HG03575 (cell line): ENCODE data around the gene EFNB3.

ENCODE experiments used
- ATAC-seq: cut with Tn5 transposase; IDR thresholded peaks from one replicate; pipeline ENCODE4 v1.9.1; 2021; ENCODE audit not compliant: unreplicated experiment, insufficient number of reproducible peaks, low FRiP score; ENCODE audit errors: extremely low read depth

EFNB3 gene, protein sequence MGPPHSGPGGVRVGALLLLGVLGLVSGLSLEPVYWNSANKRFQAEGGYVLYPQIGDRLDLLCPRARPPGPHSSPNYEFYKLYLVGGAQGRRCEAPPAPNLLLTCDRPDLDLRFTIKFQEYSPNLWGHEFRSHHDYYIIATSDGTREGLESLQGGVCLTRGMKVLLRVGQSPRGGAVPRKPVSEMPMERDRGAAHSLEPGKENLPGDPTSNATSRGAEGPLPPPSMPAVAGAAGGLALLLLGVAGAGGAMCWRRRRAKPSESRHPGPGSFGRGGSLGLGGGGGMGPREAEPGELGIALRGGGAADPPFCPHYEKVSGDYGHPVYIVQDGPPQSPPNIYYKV

DNA sequence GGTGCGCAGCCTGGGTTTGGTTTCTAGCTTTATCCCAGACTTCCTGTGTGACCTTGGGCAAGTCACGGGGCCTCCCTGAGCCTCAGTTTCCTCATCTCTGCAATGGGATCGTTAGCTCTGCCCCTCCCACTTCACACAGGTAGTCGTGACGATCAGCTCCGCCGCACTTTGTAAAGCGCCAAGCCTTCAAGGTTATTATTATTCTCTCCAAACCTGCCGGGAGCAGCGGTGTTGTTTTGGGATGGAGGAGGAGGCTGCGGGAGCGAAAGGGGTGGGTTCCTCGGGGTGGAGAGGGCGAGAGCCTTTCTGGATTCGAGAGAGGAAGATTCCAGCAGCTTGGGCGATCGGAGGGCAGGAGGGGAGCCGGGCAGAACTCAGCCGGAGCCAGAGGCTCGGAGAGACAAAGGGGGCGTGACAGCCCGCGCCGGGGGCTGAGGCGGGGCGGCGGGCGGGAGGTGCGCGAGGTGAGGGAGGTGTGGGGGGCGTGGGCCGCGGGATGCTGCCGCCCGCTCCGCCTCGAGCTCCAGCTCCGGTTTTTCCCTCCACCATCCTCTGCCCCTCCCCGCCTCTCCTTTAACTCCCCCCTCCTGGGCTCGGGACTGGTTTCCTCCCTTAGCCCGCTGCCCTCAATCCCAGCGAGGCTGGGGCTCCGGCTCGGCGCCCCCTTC is at the start of gene EFNB3:
TSS of gene EFNB3 (plus strand) at position 602 of the 668 bp plus-strand sequence. CDS start 397 bp downstream, outside the sequence.
- no peak for ATAC-seq

GRCh38 chr17:7655541-7655840 is 49.5 kb upstream of the EFNB3 start:
- no peak for ATAC-seq

DNA sequence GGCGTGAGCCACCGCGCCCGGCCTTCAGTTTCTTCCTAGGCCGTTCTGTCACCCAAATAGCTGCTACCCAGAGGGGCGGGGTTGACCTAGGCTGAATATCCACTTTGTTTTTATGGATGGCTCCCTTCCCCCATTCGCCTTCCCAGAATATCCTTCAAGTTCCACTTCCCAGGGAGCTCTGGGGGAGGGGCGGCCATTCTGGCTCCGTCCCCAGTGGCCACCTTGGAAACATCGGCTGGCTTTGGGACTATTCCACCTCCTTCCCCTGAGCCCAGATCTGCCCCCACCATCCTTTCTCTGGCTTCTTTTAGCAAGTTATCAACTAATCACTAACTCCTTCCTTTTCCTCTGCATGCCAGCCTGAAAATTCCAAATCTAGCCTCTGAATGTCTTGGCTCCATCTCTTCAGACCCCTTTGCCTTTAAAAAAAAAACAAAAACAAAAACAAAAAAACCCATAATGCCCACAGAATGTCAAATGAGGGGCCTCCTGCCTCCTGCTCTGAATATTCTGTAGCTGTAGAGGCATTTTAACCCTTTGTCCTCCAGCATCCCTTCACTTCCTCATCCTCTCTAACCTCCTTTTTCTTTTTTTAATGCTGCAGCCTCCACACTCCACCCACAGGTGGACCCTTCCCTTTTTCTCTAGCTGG is 47.9 kb upstream of the EFNB3 start:
- ATAC-seq: no peak

DNA sequence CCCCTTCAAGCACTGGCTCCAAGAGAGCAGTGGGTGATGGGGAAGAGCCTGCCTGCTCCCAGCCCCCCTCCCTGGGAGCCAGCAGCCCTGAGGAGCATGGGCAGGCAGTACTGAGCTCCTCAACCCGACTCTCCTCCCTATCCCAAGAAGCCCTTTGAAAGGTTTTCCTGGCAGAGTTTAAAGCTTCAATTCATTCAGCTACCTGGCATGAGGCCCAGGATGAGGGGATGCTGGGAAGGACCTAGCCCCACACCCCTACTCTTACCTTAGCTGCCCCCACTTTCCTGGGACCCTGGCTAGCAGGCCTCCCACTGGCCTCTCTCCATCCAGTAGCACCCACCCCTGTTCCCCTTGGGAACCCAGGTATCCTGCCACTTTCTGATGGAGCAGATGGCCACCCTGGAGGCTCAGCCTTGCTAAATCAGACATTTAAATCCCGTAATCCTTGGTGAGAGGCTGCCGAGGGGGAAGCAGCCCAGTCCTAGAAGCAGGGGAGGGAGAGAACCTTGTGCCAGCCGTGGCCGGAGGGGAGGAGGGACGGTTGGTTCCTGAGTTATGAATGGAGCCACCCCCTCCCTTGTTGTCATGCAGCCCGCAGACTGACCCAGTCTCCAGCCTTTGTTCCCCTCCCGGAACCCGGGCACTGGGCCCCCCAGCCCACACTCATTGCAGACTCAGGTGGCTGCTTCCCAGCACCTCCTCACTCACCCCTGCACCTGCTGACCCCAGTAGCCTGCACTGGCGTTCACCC is 37.2 kb upstream of the EFNB3 start:
- ATAC-seq: no peak

DNA sequence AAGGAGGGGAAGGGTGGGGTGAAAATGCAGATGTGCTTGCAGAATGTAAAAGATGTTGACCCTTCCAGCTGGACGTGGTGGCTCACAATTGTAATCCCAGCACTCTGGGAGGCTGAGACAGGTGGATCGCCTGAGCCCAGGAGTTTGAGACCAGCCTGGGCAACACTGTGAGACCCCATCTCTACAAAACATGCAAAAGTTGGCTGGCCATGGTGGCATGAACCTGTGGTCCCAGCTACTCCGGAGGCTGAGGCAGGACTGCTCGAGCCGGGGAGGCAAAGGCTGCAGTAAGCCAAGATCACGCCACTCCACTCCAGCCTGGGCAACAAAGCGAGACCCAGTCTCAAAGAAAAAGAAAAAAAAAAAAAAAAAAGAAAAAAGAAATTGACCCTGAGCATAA is 36.5 kb upstream of the EFNB3 start:
- ATAC-seq: no peak

GRCh38 chr17:7673239-7673638 is 31.8 kb upstream of the EFNB3 start:
- no peak for ATAC-seq

DNA sequence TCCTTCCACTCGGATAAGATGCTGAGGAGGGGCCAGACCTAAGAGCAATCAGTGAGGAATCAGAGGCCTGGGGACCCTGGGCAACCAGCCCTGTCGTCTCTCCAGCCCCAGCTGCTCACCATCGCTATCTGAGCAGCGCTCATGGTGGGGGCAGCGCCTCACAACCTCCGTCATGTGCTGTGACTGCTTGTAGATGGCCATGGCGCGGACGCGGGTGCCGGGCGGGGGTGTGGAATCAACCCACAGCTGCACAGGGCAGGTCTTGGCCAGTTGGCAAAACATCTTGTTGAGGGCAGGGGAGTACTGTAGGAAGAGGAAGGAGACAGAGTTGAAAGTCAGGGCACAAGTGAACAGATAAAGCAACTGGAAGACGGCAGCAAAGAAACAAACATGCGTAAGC is 30.1 kb upstream of the EFNB3 start:
- no peak for ATAC-seq

- ATAC-seq: no peak
These were observed 28.5 kb upstream of the EFNB3 start for GRCh38 chr17:7676533-7676932.

DNA sequence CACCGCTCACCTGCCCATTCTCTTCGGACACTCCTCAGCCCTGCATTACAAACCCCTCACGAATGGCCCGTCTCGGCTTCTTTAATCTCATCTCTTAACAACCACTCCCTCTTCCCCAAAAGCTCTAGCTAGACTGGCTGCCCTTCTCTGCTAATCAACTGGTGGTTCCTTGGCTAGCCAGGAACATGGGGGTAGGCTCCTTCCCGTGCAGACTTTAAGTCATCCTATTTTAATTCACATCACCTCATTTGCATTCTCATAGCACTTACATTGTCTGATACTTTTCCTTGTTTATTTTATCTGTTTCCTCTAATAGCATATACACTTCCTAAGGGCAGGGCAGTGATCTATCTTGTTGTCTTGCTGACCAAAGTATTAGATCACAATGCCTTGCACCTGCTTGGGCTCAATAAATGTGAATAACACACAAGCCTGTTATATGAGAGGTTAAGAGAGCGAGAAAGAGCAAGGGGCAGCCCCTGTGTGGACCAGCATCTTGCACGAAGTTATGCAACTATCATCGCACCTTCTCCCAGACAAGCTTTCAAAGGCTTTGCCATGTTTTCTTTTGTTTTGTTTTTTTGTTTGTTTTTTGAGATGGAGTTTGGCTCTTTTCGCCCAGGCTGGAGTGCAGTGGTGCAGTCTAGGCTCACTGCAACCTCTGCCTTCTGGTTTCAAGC is 27.5 kb upstream of the EFNB3 start:
- no peak for ATAC-seq

- ATAC-seq: no peak
These were observed 20.0 kb upstream of the EFNB3 start for GRCh38 chr17:7684851-7685532.

DNA sequence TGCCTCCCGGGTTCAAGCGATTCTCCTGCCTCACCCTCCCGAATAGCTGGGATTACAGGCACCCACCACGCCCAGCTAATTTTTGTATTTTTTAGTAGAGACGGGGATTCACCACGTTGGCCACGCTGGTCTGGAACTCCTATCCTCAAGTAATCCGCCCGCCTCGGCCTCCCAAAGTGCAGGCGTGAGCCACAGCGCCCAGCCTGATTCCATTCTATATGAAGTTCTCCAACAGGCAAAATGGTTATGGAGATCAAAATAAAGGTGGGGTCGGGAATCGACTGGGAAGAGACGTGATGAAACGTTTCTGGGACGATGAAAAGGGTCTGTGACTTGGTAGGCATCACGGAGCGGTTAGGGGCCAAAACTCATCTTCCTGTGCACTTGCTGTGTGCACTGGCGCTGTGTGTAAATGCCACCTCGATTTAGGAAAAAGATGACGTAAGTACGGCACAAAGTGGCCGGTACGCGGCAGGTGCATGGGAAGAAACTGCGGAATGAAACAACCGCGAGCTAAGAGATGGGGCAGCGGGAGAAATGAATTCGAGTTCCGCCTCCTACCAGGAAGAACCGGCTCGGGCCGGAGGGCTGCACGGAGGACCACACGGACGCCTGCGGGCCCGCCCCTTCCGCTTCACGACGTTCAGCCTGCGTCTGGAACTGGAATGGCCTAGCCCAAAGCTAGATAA is 19.3 kb upstream of the EFNB3 start:
- no peak for ATAC-seq

GRCh38 chr17:7686222-7687071 is 18.6 kb upstream of the EFNB3 start:
- no peak for ATAC-seq

DNA sequence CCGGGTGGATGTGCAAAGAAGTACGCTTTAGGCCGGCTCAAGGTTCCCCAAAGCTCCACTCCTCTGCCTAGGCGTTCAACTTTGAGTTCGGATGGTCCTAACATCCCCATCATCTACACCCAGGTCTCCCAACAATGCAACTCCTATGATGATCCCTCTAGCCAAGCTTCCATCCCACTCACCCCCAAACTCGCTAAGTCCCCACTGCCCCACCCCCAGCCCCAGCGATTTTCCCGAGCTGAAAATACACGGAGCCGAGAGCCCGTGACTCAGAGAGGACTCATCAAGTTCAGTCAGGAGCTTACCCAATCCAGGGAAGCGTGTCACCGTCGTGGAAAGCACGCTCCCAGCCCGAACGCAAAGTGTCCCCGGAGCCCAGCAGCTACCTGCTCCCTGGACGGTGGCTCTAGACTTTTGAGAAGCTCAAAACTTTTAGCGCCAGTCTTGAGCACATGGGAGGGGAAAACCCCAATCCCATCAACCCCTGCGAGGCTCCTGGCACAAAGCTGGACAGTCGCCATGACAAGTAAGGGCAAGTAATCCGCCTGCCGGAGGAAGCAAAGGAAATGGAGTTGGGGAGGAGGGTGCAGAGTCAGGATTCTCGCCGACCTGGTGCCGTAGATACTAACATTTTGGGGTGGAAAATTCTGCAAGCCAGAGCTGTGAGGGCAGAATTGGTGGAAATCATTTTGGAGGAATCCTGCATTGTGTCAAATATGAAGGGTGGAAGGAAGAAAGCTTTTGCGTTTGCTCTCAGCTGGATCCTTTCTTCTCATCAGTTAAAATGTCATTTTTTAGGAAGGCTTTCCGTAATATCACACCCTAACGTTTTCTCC is 17.7 kb upstream of the EFNB3 start, which contains the start of gene TP53:
TSS of gene TP53 (minus strand) at position 419 of the 836 bp plus-strand sequence. CDS start 10,896 bp downstream, outside the sequence.
- no peak for ATAC-seq

DNA sequence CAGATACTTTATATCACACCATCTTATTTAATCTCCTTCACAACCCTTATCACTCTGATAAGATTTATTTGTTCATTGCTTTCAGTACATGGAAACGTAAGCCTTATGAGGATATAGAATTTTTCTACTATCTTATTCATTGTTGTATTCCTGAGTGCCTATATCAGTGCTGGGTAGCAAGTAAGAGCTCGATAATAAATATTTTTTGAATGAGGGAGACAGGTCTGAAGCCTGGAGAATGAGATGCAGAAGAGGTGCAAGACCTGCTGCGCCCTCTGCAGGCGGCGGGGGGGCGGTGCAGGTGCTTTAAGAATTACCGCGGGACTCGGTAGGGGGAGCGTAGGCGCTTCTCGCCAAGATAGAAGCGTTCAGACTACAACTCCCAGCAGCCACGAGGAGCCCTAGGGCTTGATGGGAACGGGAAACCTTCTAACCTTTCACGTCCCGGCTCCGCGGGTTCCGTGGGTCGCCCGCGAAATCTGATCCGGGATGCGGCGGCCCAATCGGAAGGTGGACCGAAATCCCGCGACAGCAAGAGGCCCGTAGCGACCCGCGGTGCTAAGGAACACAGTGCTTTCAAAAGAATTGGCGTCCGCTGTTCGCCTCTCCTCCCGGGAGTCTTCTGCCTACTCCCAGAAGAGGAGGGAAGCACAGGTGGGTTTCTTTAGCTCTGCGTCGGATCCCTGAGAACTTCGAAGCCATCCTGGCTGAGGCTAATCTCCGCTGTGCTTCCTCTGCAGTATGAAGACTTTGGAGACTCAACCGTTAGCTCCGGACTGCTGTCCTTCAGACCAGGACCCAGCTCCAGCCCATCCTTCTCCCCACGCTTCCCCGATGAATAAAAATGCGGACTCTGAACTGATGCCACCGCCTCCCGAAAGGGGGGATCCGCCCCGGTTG is 16.8 kb upstream of the EFNB3 start, which contains the start of gene WRAP53:
TSS of gene WRAP53 (plus strand) at position 570 of the 900 bp plus-strand sequence. CDS start at position 742, 172 bp downstream.
- ATAC-seq: no peak

DNA sequence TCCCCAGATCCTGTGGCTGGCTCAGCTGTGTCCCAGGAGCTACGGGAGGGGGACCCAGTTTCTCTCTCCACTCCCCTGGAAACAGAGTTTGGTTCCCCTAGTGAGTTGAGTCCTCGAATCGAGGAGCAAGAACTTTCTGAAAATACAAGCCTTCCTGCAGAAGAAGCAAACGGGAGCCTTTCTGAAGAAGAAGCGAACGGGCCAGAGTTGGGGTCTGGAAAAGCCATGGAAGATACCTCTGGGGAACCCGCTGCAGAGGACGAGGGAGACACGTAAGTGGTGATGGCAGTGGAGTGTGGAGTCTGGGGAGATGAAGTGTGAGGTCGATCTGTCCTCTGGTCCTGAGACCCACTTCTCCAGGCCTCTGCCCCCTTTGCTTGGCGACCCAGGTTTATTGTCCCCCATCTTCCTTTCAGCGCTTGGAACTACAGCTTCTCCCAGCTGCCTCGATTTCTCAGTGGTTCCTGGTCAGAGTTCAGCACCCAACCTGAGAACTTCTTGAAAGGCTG is 16.1 kb upstream of the EFNB3 start:
- ATAC-seq: no peak
